ENCODE data around the gene MAP4K1. TPM values are rescaled to one million over a fixed set of nuclear protein-coding genes. Genes with fewer than 3 reads are reported as not detected.

Gene MAP4K1
- total RNA-seq, 1 experiment from 2014 or later, result 2.3 TPM

DNA sequence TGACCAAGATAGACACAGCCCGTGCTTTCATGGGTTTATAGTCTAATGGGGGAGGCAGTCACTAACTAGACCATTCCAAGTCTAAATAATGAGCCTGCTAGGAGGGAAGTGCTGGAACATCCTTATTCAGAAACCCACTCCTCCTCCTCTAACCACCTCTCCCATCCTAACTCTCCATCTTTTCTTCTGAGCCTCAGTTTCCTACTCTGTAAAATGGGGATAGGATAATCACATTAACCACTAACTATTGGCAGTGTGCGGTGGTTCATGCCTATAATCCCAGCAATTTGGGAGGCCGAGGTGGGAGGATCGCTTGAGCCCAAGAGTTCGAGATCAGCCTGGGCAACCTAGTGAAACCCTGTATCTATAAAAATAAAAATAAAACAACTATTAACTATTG, 68.7 kb downstream of the MAP4K1 start:
- H3K27me3 ChIP-seq (ENCODE audit: low read length), result no peaks in the 10 kb centered on the region
- H3K36me3 ChIP-seq (ENCODE audit: low read depth, low read length), result no peaks in the 10 kb centered on the region
- no peaks in the 10 kb centered on the region for H3K9me3 ChIP-seq (ENCODE audit: low read length)
- H3K27ac ChIP-seq (ENCODE audit: low read length), result no peak overlapping the region
- DNase-seq, result no peak
- BruUV-seq (replicated peaks), result no TSS peak
- ChIA-PET CTCF (no interaction called here), POLR2A (ENCODE audit: unreplicated experiment) (no interaction called here)
- intact Hi-C loops (cut with micrococcal nuclease), result loop anchor here (10.0 kb wide), 1 partner anchor 386 kb away; the partner anchor contains the start of genes MRPS12 and SARS2
- no peaks in the 10 kb centered on the region for H3F3A ChIP-seq (ENCODE audit: low read length, unreplicated experiment)
- H3K4me1 ChIP-seq (ENCODE audit: insufficient read depth, low read length), result peaks cover 4% of the 10 kb centered on the region; the same call in 1 of the 2 replicates
- no peaks in the 10 kb centered on the region for H3K79me2 ChIP-seq (ENCODE audit: low read length)
- no peaks in the 10 kb centered on the region for H3K9me2 ChIP-seq (replicated peaks; ENCODE audit: low read length)
- H3K4me2 ChIP-seq (ENCODE audit: low read length), result no peak overlapping the region
- no peak overlapping the region for H2AFZ ChIP-seq (ENCODE audit: low read length)
- H3K9ac ChIP-seq (ENCODE audit: low read length), result no peak overlapping the region
- TF ChIP-seq EZH2phosphoT487 (IDR thresholded peaks at IDR 0.05; ENCODE audit: borderline replicate concordance, low read length), result no peak
- TF ChIP-seq EZH2 (IDR thresholded peaks at IDR 0.05; ENCODE audit: low read length, unreplicated experiment), result no peak
- TF ChIP-seq, protein P1, sequence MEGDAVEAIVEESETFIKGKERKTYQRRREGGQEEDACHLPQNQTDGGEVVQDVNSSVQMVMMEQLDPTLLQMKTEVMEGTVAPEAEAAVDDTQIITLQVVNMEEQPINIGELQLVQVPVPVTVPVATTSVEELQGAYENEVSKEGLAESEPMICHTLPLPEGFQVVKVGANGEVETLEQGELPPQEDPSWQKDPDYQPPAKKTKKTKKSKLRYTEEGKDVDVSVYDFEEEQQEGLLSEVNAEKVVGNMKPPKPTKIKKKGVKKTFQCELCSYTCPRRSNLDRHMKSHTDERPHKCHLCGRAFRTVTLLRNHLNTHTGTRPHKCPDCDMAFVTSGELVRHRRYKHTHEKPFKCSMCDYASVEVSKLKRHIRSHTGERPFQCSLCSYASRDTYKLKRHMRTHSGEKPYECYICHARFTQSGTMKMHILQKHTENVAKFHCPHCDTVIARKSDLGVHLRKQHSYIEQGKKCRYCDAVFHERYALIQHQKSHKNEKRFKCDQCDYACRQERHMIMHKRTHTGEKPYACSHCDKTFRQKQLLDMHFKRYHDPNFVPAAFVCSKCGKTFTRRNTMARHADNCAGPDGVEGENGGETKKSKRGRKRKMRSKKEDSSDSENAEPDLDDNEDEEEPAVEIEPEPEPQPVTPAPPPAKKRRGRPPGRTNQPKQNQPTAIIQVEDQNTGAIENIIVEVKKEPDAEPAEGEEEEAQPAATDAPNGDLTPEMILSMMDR (conservative IDR thresholded peaks at IDR 0.05; ENCODE audit: low read depth, low read length), result no peak
- ATAC-seq, result no peak
- H4K20me1 ChIP-seq (ENCODE audit: low read length), result no peaks in the 10 kb centered on the region
- no peak overlapping the region for H3K4me3 ChIP-seq (ENCODE audit: low read length)

- no peak overlapping the region for H3K4me3 ChIP-seq (ENCODE audit: low read length)
- H3F3A ChIP-seq (ENCODE audit: low read length, unreplicated experiment), result no peaks in the 10 kb centered on the region
- H3K4me1 ChIP-seq (ENCODE audit: insufficient read depth, low read length), result peaks cover 4% of the 10 kb centered on the region; the same call in 1 of the 2 replicates
- POLR2A ChIA-PET (ENCODE audit: unreplicated experiment), result no interaction called here
- BruUV-seq (replicated peaks), result no TSS peak
- H3K9me2 ChIP-seq (replicated peaks; ENCODE audit: low read length), result no peaks in the 10 kb centered on the region
- CTCF ChIA-PET, result no interaction called here
- intact Hi-C loops (cut with micrococcal nuclease), result loop anchor here (10.0 kb wide), 1 partner anchor 387 kb away; the partner anchor contains the start of genes MRPS12 and SARS2
- no peak overlapping the region for H2AFZ ChIP-seq (ENCODE audit: low read length)
- H3K9ac ChIP-seq (ENCODE audit: low read length), result no peak overlapping the region
- TF ChIP-seq, protein P1 (conservative IDR thresholded peaks at IDR 0.05; ENCODE audit: low read depth, low read length), result no peak
- TF ChIP-seq EZH2 (IDR thresholded peaks at IDR 0.05; ENCODE audit: low read length, unreplicated experiment) (no peak), EZH2phosphoT487 (IDR thresholded peaks at IDR 0.05; ENCODE audit: borderline replicate concordance, low read length) (no peak)
- H3K27ac ChIP-seq (ENCODE audit: low read length), result no peak overlapping the region
- DNase-seq (no peak), ATAC-seq (no peak)
- H4K20me1 ChIP-seq (ENCODE audit: low read length), result no peaks in the 10 kb centered on the region
- no peaks in the 10 kb centered on the region for H3K9me3 ChIP-seq (ENCODE audit: low read length)
- no peaks in the 10 kb centered on the region for H3K79me2 ChIP-seq (ENCODE audit: low read length)
- H3K4me2 ChIP-seq (ENCODE audit: low read length), result no peak overlapping the region
- H3K27me3 ChIP-seq (ENCODE audit: low read length), result no peaks in the 10 kb centered on the region
- no peaks in the 10 kb centered on the region for H3K36me3 ChIP-seq (ENCODE audit: low read depth, low read length)
Observed at GRCh38 chr19:38547421-38547820, 70.3 kb downstream of the MAP4K1 start.

GRCh38 chr19:38545596-38545995, 72.2 kb downstream of the MAP4K1 start:
- no peak for TF ChIP-seq EZH2phosphoT487 (IDR thresholded peaks at IDR 0.05; ENCODE audit: borderline replicate concordance, low read length)
- TF ChIP-seq EZH2 (IDR thresholded peaks at IDR 0.05; ENCODE audit: low read length, unreplicated experiment), result no peak
- TF ChIP-seq, protein P1 (conservative IDR thresholded peaks at IDR 0.05; ENCODE audit: low read depth, low read length), result no peak
- ATAC-seq, result no peak
- Histone ChIP-seq H3K27ac (ENCODE audit: low read length) (no peak overlapping the region), H3K79me2 (ENCODE audit: low read length) (no peaks in the 10 kb centered on the region), H3K9me2 (replicated peaks; ENCODE audit: low read length) (no peaks in the 10 kb centered on the region), H2AFZ (ENCODE audit: low read length) (no peak overlapping the region), H3K9me3 (ENCODE audit: low read length) (no peaks in the 10 kb centered on the region), H3K9ac (ENCODE audit: low read length) (no peak overlapping the region), H3K4me3 (ENCODE audit: low read length) (no peak overlapping the region), H3K4me2 (ENCODE audit: low read length) (no peak overlapping the region), H3F3A (ENCODE audit: low read length, unreplicated experiment) (no peaks in the 10 kb centered on the region), H4K20me1 (ENCODE audit: low read length) (no peaks in the 10 kb centered on the region), H3K27me3 (ENCODE audit: low read length) (no peaks in the 10 kb centered on the region), H3K4me1 (ENCODE audit: insufficient read depth, low read length) (peaks cover 4% of the 10 kb centered on the region; the same call in 1 of the 2 replicates), H3K36me3 (ENCODE audit: low read depth, low read length) (no peaks in the 10 kb centered on the region)
- no TSS peak for BruUV-seq (replicated peaks)
- intact Hi-C loops (cut with micrococcal nuclease), result loop anchor here (2.0 to 10.0 kb wide), 2 partner anchors 89 to 389 kb away; partner anchors contain the start of genes MRPS12 and SARS2
- ChIA-PET CTCF (no interaction called here), POLR2A (ENCODE audit: unreplicated experiment) (no interaction called here)
- DNase-seq, result no peak

Measured in PC-3 (cell line).